CD1c-positive myeloid dendritic cell (primary cell): Measurements from ENCODE around the gene TRIM9.
A peak's percentile ranks its signal among the peaks of the same experiment; 100 is the strongest.
"Not testable (repeated sequence)": the region's sequence is repeated elsewhere in the genome, so short reads cannot be mapped to it uniquely, and the experiment has no call there.

ENCODE experiments used
- DNase-seq: peaks from one replicate; pipeline ENCODE4 v3.0.0-alpha.2; 2016; ENCODE audit errors: extremely low spot score

Gene TRIM9

DNA sequence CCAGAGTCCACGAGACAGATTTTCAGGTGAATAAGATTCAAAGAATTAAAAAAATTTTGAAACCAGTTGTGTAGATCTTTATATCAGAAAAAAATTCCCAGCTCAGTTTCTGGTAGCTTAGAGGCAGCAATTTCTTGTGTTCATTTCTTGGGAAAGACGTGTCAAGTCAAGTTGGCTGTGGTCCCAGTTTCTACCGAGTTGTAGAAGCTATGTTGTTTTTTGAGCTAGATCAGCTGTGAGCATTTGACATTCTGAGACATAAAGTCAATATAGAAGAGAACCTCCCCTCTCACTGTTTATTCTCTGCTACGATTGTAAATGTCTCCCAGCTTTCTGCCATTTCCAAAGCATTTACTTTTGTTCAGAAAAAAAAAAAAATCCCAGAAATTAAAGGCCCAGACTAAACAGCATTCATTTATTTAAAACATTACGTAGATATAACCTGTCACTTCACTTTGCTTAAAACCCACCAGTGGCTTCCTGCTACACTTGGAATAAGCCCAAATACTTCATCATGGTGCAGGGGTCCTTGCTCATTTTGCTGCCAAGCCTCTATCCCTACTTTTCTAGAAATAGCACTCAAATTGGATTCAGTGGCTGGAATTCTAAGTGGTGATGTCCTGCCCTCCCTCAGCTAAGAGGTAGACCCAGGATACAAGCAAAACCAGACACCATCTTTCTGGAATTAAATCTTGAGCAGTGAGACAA, 130.1 kb downstream of the TRIM9 start:
- no peak for DNase-seq

GRCh38 chr14:50963919-50964318, 131.0 kb downstream of the TRIM9 start:
- no peak for DNase-seq

- DNase-seq = no peak
These were observed 133.2 kb downstream of the TRIM9 start for GRCh38 chr14:50961605-50962221.

GRCh38 chr14:50957296-50957695, 137.6 kb downstream of the TRIM9 start:
- no peak for DNase-seq

GRCh38 chr14:50956421-50956820, 138.5 kb downstream of the TRIM9 start:
- not testable (repeated sequence) for DNase-seq

- DNase-seq = peak; percentile 77
These were observed 139.4 kb downstream of the TRIM9 start for GRCh38 chr14:50955373-50956043.

- DNase-seq = peak; percentile 30
These were observed 140.0 kb downstream of the TRIM9 start for GRCh38 chr14:50954811-50955372.

- DNase-seq = peak; percentile 15
These were observed 141.4 kb downstream of the TRIM9 start for GRCh38 chr14:50953502-50953901.

GRCh38 chr14:50951032-50951431, 143.9 kb downstream of the TRIM9 start:
- no peak for DNase-seq

DNA sequence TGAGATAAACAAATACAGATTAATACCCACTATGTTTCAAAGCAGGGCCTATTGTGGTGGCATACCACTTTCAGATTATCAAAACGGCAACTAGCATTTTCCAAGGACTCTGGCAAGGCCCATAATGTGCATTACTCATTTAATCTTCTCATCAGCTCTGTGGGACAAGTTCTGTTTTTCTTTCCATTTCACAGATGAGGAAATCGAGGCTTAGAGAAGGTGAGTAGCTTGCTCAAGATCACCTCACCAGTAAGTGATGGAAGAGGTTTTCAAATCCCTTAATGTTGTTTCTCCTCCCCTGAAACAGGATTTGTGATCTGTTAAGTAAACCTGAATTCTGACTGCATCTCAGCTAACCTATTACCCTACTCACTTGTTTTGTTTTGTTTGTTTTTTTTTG, 146.7 kb downstream of the TRIM9 start:
- DNase-seq = no peak

- no peak for DNase-seq
These were observed 147.5 kb downstream of the TRIM9 start for GRCh38 chr14:50947446-50947845.

GRCh38 chr14:50946234-50946935, 148.5 kb downstream of the TRIM9 start:
- no peak for DNase-seq

- no peak for DNase-seq
These were observed 150.1 kb downstream of the TRIM9 start for GRCh38 chr14:50944647-50945413.

DNA sequence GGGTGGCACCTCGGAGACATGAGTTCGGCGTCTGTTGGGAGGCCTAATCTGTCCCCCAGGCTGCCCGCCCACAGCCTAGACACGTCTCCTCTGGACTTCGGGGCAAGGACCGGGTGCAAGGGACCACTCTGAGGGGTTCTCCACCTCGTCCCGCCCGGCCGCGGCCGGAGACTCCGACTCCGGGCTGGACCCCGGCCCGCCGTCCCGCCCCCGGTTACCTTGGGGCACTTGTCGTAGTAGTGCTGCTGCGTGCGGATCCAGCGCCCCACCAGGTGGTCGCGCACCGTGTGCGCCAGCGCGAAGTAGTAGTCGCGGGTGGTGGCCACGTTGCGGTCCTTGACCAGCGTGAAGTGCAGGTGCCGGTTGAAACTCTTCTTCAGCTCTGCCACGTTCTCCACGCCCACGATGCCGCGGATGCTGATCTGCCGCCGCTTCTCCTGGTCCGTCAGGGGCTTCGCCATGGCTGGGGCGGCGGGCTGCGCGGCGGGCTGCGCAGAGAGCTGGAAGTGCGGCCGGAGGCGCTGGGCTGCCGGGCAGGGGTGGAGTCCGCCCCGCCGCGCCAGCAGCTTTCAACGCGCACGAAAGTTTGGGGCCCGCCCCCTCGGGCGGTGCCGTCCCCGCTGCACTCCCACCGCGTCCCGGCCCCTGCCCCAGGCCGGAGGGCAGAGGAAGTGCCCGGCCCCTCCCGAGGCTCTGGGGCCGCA, 150.8 kb downstream of the TRIM9 start, which contains the start of gene PYGL:
Gene PYGL, minus strand, starts transcription at position 541 of the 704 bp plus-strand sequence. Its CDS starts 80 bp downstream, at position 461.
- peak; percentile 88 for DNase-seq

- peak; percentile 9 for DNase-seq
These were observed 151.5 kb downstream of the TRIM9 start for GRCh38 chr14:50943261-50943942.

DNA sequence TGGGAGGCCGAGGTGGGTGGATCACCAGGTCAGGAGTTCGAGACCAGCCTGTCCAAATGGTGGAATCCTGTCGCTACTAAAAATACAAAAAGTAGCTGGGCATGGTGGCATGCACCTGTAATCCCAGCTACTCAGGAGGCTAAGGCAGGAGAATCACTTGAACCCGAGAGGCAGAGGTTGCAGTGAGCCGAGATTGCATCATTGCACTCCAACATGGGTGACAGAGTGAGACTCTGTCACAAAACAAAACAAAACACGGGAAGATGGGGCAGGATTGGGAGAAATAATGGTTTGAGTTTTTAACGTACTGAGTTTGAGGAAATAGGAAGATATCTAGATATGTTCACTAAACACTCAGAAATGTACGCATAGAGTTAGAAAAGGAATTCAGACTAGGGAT, 153.3 kb downstream of the TRIM9 start:
- not testable (repeated sequence) for DNase-seq

DNA sequence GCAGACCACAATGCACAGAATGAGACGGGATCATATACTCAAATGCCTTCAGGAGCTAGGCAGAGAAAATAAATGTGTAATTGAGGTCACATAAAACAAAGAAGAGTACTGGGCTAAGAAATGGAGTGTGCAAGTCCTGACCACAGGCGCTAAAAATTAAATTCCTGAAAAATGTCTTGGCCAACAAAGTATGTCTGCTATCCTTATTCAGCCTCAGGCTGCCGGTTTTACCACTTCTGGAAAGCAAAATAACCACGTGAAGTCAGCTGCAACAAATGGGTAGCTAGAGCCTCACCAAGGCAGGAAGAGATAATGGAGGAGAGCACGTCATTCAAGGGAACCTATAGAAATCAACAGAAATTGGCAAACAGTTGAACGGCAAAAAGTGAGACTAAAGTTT, 153.8 kb downstream of the TRIM9 start:
- DNase-seq = no peak

DNA sequence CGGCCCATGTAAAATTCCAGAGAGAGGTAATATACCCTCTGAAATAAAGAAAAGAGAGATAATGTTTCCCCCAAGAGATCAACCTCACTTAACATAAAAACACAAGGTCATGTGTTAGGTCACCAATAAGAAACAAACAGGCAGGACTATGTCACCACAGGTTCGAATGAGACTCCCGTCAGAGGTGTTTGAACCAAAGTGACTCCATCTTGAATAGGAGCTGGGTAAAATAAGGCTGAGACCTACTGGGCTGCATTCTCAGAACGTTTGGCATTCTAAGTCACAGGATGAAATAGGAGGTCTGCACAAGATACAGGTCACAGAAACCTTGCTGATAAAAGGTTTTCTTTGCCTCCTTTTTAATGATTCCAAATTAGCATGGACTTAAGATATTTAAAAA, 157.1 kb downstream of the TRIM9 start:
- DNase-seq = no peak

DNA sequence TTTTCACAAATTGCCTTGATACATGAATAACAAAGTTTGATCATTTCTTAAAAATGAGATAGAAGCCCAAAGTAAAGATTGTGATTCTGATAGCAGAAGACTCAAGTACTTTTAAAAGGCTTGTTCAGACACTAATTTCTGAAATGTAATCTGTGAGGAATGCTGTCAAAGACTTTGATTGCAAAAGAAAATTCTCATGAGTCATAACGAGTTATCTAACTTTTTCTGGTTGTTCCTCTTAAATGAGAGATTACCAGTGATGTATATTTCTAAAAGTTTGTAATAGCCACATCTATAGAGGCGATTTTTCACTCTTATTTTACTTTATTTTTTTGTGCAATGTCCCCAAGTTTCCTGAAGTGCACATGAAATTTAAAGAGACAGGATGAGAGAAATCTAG, 157.6 kb downstream of the TRIM9 start:
- DNase-seq = peak; percentile 81

DNA sequence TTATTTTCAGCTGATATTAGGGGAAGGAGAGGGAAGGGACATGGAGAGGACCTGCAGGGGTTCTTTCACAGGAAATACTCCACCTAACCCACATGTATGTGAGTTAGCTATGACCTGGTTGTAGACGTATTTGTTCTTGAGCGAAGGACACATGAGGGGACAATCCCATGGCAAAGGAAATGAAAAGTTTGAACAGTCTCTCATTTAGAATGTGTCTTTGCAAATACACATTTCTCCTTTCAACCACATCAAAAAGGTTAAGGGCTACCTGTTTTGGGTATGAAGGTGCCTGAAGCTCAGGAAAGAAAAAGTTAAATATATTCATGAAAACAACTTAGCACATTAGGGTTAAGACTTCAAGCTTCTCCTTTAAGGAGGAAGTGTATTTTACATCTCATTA, 158.0 kb downstream of the TRIM9 start:
- DNase-seq = no peak
